Activated T-cell treated with anti-CD3 and anti-CD28 coated beads, Interleukin-2, amount 50 U/mL, for 48 hours (primary cell): Measurements from ENCODE around the gene HOXC4.
"Not testable (repeated sequence)": the region's sequence is repeated elsewhere in the genome, so short reads cannot be mapped to it uniquely, and the experiment has no call there.

ENCODE experiments used
- DNase-seq, 2 experiments: peaks; one replicate each; pipeline ENCODE4 v3.0.0-alpha.2; 2020

The HOXC4 gene

GRCh38 chr12:54095928-54096327, 42.3 kb downstream of the HOXC4 start:
- DNase-seq: not testable (repeated sequence)

- DNase-seq: not testable (repeated sequence)
Observed at GRCh38 chr12:54098644-54099043, 45.0 kb downstream of the HOXC4 start.

GRCh38 chr12:54100588-54100987, 47.0 kb downstream of the HOXC4 start:
- not testable (repeated sequence) for DNase-seq

- DNase-seq: not testable (repeated sequence)
Observed at GRCh38 chr12:54102223-54102622, 48.6 kb downstream of the HOXC4 start.

GRCh38 chr12:54103827-54104226, 50.2 kb downstream of the HOXC4 start:
- not testable (repeated sequence) for DNase-seq
